ENCODE measurements around the gene MSLN. TPM values are rescaled to one million over a fixed set of nuclear protein-coding genes. Genes with fewer than 3 reads are reported as not detected.
"Not testable (repeated sequence)": the region's sequence is repeated elsewhere in the genome, so short reads cannot be mapped to it uniquely, and the experiment has no call there.

The MSLN gene
- total RNA-seq, 1 donor from 2014 or later: 4.5 TPM

DNA sequence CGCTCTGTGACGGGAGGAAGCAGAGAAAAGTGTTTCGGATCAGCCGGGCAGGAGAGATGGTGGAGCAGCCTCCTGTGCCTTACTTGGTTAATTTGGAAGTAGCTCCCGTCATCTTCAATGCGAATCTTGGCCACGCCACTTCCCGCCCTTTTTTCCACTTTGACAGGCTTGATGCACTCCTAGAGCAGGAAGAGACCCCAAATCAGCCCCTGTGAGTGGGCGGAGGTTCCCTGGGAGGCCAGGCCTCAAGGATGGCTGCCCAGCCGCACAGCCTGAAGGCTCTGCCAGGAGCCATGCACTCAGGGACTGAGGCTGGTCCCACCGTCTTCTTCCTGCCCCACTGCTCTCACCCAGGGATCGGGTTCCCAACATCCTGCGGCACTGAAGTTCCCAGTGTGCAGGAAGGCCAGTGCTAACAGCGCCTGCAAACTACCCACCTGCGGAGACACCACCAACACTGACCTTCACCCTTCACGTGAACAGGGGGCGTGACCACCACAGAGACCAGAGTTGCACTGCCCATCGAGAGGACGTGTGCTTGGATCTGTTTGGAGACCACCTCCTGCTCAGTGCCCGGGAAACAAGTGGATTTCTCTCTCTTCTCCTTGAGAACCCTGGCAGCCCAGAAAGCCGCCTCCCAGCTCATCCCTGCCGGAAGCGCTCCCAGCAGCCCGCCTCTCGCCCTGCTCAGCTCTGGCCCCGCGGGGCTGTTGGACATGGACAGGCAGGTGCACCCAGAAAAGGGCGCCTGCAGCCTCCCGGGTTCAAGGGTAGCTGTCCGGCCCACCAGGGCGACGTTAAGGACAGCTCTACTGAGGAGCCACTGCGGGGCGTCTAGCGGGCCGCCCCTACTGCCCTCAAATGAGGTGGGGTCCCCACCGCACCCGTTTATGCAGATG lies 20.7 kb upstream of the MSLN start:
- DNase-seq (ENCODE audit: low read depth) (no peak), FAIRE-seq (no peak)
- Histone ChIP-seq H3K4me3 (ENCODE audit: low read depth, low read length) (peak overlapping the region; percentile 95), H3K27me3 (ENCODE audit: control insufficient read depth, insufficient read depth, low read length) (no peaks in the 10 kb centered on the region), H3K36me3 (ENCODE audit: control insufficient read depth, insufficient read depth, low read length) (peaks cover 9% of the 10 kb centered on the region)
- TF ChIP-seq CTCF (IDR thresholded peaks at IDR 0.05; ENCODE audit: insufficient read depth, low read length, severe bottlenecking): no peak

GRCh38 chr16:740459-740763 lies 20.1 kb upstream of the MSLN start:
- Histone ChIP-seq H3K4me3 (ENCODE audit: low read depth, low read length) (peak overlapping the region; percentile 95), H3K27me3 (ENCODE audit: control insufficient read depth, insufficient read depth, low read length) (no peaks in the 10 kb centered on the region), H3K36me3 (ENCODE audit: control insufficient read depth, insufficient read depth, low read length) (peaks cover 7% of the 10 kb centered on the region)
- DNase-seq (ENCODE audit: low read depth): no peak
- no peak for FAIRE-seq
- TF ChIP-seq CTCF (IDR thresholded peaks at IDR 0.05; ENCODE audit: insufficient read depth, low read length, severe bottlenecking): no peak

DNA sequence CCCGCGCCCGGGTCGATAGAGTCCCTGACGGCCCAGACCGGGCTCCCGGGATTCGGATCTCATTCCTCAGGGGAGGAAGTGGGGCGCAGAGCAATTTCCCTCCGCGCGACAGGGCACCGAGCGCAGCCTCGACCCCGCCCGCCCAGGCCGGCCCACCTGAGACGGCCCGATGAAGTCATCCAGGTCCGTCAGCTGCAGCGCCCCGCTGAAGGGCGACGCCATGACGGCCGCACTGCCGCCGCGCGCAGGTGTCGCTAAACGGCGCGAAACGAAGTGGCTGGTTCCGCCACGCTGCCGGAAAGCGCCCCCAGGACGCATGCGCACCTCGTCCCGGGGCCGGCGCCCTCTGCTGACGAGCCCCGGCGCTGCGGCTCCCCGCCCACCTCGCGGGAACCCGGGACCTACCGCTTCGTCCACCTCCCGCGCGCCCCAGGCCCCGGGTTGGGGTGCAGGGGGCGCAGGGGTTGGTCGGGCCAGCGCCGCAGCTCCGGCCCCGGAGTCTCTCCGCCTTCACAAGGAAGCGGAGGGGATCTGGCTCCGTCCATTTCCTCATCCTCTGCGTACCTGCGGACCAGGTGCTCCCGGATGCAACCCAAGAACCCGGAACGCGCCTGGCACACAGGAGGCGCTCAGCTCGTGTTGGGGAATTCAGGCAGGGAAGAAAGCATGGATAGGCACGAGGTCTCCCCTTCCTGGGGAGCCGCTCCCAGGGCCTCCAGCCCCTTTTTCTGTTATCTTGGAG lies 19.6 kb upstream of the MSLN start, which contains the start of gene CIAO3:
Gene CIAO3, minus strand, starts transcription at position 234 of the 742 bp plus-strand sequence. Its CDS starts 12 bp downstream, at position 222.
- Histone ChIP-seq H3K36me3 (ENCODE audit: control insufficient read depth, insufficient read depth, low read length) (peaks cover 6% of the 10 kb centered on the region), H3K27me3 (ENCODE audit: control insufficient read depth, insufficient read depth, low read length) (no peaks in the 10 kb centered on the region), H3K4me3 (ENCODE audit: low read depth, low read length) (peak within 1 kb of the TSS; percentile 95)
- DNase-seq (ENCODE audit: low read depth) (peak; percentile 73), FAIRE-seq (no peak)
- peak; percentile 88 for TF ChIP-seq CTCF (IDR thresholded peaks at IDR 0.05; ENCODE audit: insufficient read depth, low read length, severe bottlenecking)

DNA sequence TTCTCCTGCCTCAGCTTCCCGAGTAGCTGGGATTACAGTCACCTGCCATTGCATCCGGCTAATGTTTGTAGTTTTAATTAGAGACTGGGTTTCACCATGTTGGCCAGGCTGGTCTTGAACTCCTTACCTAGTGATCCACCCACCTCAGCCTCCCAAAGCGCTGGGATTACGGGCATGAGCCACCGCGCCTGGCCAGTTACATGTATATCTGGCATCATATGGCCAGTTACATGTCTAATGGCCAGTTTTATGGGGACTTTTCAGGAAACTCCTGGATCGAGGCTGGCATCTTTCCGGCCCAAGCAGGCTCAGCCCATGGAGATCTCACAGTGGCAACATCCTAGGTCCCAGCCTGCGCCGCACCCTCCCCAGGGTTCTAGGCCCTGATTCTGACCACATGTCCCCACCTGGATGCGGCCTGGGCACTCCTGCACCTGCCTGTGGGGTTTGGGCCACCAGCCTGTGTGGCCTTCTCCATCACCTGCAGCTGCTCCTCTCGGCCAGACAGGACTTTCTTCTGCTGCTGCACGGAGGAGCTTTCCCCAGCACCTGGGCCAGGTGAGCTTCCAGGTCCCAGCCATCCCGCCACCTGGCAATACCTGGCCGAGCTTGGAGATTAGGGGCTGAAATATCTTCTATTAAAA lies 18.4 kb upstream of the MSLN start:
- Histone ChIP-seq H3K27me3 (ENCODE audit: control insufficient read depth, insufficient read depth, low read length) (no peaks in the 10 kb centered on the region), H3K36me3 (ENCODE audit: control insufficient read depth, insufficient read depth, low read length) (no peaks in the 10 kb centered on the region), H3K4me3 (ENCODE audit: low read depth, low read length) (no peak overlapping the region)
- FAIRE-seq (no peak), DNase-seq (ENCODE audit: low read depth) (no peak)
- no peak for TF ChIP-seq CTCF (IDR thresholded peaks at IDR 0.05; ENCODE audit: insufficient read depth, low read length, severe bottlenecking)

DNA sequence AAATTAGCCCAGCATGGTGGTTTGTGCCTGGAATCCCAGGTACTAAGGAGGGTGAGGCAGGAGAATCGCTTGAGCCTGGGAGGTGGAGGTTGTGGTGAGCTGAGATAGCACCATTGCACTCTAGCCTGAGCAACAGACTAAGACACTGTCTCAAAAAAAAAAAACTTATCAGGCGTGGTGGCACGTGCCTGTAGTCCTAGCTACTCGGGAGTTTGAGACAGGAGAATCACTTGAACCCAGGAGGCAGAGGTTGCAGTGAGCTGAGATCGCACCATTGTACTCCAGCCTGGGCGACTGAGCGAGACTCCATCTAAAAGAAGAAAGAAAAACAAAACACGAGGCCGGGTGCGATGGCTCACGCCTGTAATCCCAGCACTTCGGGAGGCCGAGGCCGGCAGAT lies 17.6 kb upstream of the MSLN start:
- not testable (repeated sequence) for H3K36me3 ChIP-seq (ENCODE audit: control insufficient read depth, insufficient read depth, low read length); FAIRE-seq; H3K27me3 ChIP-seq (ENCODE audit: control insufficient read depth, insufficient read depth, low read length)

More for the DNA sequence above, 17.6 kb upstream of the MSLN start:
- not testable (repeated sequence) for H3K4me3 ChIP-seq (ENCODE audit: low read depth, low read length); DNase-seq (ENCODE audit: low read depth)
